H9 (cell line): ENCODE data around the gene CACNA2D3. TPM values are rescaled to one million over a fixed set of nuclear protein-coding genes. Genes with fewer than 3 reads are reported as not detected.

Experiments used
- DNase-seq: peaks from one replicate; pipeline ENCODE4 v3.0.0-alpha.2; 2017
- H2AFZ ChIP-seq: one replicate; pipeline ENCODE4 v1.6.1; 2013; ENCODE audit warnings: mild to moderate bottlenecking, low read length, control low read depth, moderate library complexity
- H2AK5ac ChIP-seq: 2 replicates; pipeline ENCODE4 v1.6.1; 2013; ENCODE audit warnings: low read length, control low read depth, mixed read lengths; ENCODE audit not compliant: insufficient read length
- H2BK120ac ChIP-seq: one replicate; pipeline ENCODE4 v1.6.1; 2013; ENCODE audit warnings: low read depth, mild to moderate bottlenecking, low read length, control low read depth, inconsistent platforms; ENCODE audit not compliant: poor library complexity, severe bottlenecking
- H2BK12ac ChIP-seq: 2 replicates; pipeline ENCODE4 v1.6.1; 2013; ENCODE audit warnings: low read length, control low read depth, mixed read lengths, low read depth; ENCODE audit not compliant: insufficient read length
- H2BK15ac ChIP-seq: 2 replicates; pipeline ENCODE4 v1.6.1; 2013; ENCODE audit warnings: low read depth, low read length, control low read depth
- H2BK20ac ChIP-seq: one replicate; pipeline ENCODE4 v1.6.1; 2013; ENCODE audit warnings: low read depth, mild to moderate bottlenecking, low read length, control low read depth, inconsistent platforms; ENCODE audit not compliant: poor library complexity, severe bottlenecking
- H2BK5ac ChIP-seq: 2 replicates; pipeline ENCODE4 v1.6.1; 2013; ENCODE audit warnings: low read length, control low read depth, mixed read lengths; ENCODE audit not compliant: insufficient read length
- H3K14ac ChIP-seq: 2 replicates; pipeline ENCODE4 v1.6.1; 2013; ENCODE audit warnings: low read length, control low read depth; ENCODE audit not compliant: insufficient read depth
- H3K18ac ChIP-seq: 2 replicates; pipeline ENCODE4 v1.6.1; 2013; ENCODE audit warnings: low read depth, mild to moderate bottlenecking, mixed read lengths, low read length, control low read depth; ENCODE audit not compliant: insufficient read length
- H3K23ac ChIP-seq: 2 replicates; pipeline ENCODE4 v1.6.1; 2013; ENCODE audit warnings: low read length, control low read depth, mixed read lengths, low read depth; ENCODE audit not compliant: insufficient read length
- H3K23me2 ChIP-seq: 2 replicates; pipeline ENCODE4 v1.6.1; 2013; ENCODE audit warnings: low read depth, mild to moderate bottlenecking, mixed read lengths, low read length, control low read depth; ENCODE audit not compliant: insufficient read length, poor library complexity, severe bottlenecking
- H3K27ac ChIP-seq: 2 replicates; pipeline ENCODE4 v1.5.1; 2013; ENCODE audit warnings: low read length, control low read depth, mixed read lengths, low read depth; ENCODE audit not compliant: insufficient read length
- H3K27me3 ChIP-seq: 2 replicates; pipeline ENCODE4 v1.6.1; 2013; ENCODE audit warnings: low read length, control low read depth, inconsistent platforms; ENCODE audit not compliant: insufficient read depth
- H3K4ac ChIP-seq: 2 replicates; pipeline ENCODE4 v1.6.1; 2013; ENCODE audit warnings: low read depth, mild to moderate bottlenecking, control low read depth, inconsistent platforms, low read length, moderate library complexity
- H3K4me1 ChIP-seq: 2 replicates; pipeline ENCODE4 v1.6.1; 2013; ENCODE audit warnings: low read length, control low read depth, inconsistent platforms; ENCODE audit not compliant: insufficient read depth
- H3K4me2 ChIP-seq: 2 replicates; pipeline ENCODE4 v1.6.1; 2013; ENCODE audit warnings: low read length, control low read depth, mixed read lengths; ENCODE audit not compliant: insufficient read length, insufficient read depth
- H3K56ac ChIP-seq: 2 replicates; pipeline ENCODE4 v1.6.1; 2013; ENCODE audit warnings: low read depth, mild to moderate bottlenecking, mixed read lengths, low read length, control low read depth; ENCODE audit not compliant: insufficient read length
- H3K79me1 ChIP-seq: 2 replicates; pipeline ENCODE4 v1.6.1; 2013; ENCODE audit warnings: low read depth, mild to moderate bottlenecking, moderate library complexity, low read length, control low read depth, inconsistent platforms; ENCODE audit not compliant: insufficient read depth, poor library complexity, severe bottlenecking
- H3K79me2 ChIP-seq: 2 replicates; pipeline ENCODE4 v1.6.1; 2013; ENCODE audit warnings: low read length, control low read depth, inconsistent platforms; ENCODE audit not compliant: insufficient read depth
- H3K9ac ChIP-seq: 2 replicates; pipeline ENCODE4 v1.6.1; 2013; ENCODE audit warnings: low read length, control low read depth, mixed read lengths; ENCODE audit not compliant: insufficient read length; ENCODE audit errors: extremely low read depth
- H3K9me3 ChIP-seq: one replicate; pipeline ENCODE4 v1.6.1; 2013; ENCODE audit warnings: low read depth, low read length, inconsistent platforms; ENCODE audit not compliant: control insufficient read depth
- H3T11ph ChIP-seq: one replicate; pipeline ENCODE4 v1.6.1; 2013; ENCODE audit warnings: mild to moderate bottlenecking, low read length, control low read depth, inconsistent platforms
- H4K20me1 ChIP-seq: one replicate; pipeline ENCODE4 v1.6.1; 2013; ENCODE audit not compliant: control insufficient read depth, insufficient read length, insufficient read depth
- H4K5ac ChIP-seq: 2 replicates; pipeline ENCODE4 v1.6.1; 2013; ENCODE audit warnings: low read depth, mild to moderate bottlenecking, mixed read lengths, low read length, control low read depth; ENCODE audit not compliant: insufficient read length
- H4K8ac ChIP-seq: replicated peaks from 2 replicates; pipeline ENCODE4 v1.6.1; 2013; ENCODE audit warnings: low read length, control low read depth, mixed read lengths, low read depth; ENCODE audit not compliant: insufficient read length
- H4K91ac ChIP-seq: 2 replicates; pipeline ENCODE4 v1.6.1; 2013; ENCODE audit warnings: low read depth, mild to moderate bottlenecking, moderate library complexity, mixed read lengths, low read length, control low read depth; ENCODE audit not compliant: insufficient read length
- H3K27ac Mint-ChIP-seq, 3 experiments: 2 replicates in 2 of 3; 3 replicates in 1 of 3; pipeline ENCODE4 v1.8.0; 2020 to 2021; ENCODE audit warnings: mixed read lengths in 3 of 3, mild to moderate bottlenecking in 1 of 3, moderate library complexity in 1 of 3
- H3K27me3 Mint-ChIP-seq: 2 replicates; pipeline ENCODE4 v1.8.0; 2021; ENCODE audit warnings: low read depth, mild to moderate bottlenecking, moderate library complexity, mixed read lengths
- H3K36me3 Mint-ChIP-seq, 3 experiments: 2 replicates in 2 of 3; 3 replicates in 1 of 3; pipeline ENCODE4 v1.8.0; 2020 to 2021; ENCODE audit warnings: low read depth in 3 of 3, mixed read lengths in 3 of 3; ENCODE audit not compliant: insufficient read depth in 1 of 3
- H3K4me1 Mint-ChIP-seq, 2 experiments: 2 replicates each; pipeline ENCODE4 v1.8.0; 2020; ENCODE audit warnings: mixed read lengths in 2 of 2
- H3K4me3 Mint-ChIP-seq, 2 experiments: 2 replicates in 1 of 2; 3 replicates in 1 of 2; pipeline ENCODE4 v1.8.0; 2020 to 2021; ENCODE audit warnings: mild to moderate bottlenecking in 2 of 2, mixed read lengths in 2 of 2, moderate library complexity in 1 of 2
- H3K9me3 Mint-ChIP-seq, 2 experiments: 2 replicates in 1 of 2; 3 replicates in 1 of 2; pipeline ENCODE4 v1.8.0; 2020; ENCODE audit warnings: mild to moderate bottlenecking in 2 of 2, mixed read lengths in 2 of 2, moderate library complexity in 1 of 2
- CTCF ChIP-seq: fragments of 200-600 bp; sonication (generic); conservative IDR thresholded peaks from 3 replicates; pipeline ENCODE4 v1.8.0; 2021; ENCODE audit warnings: antibody characterized with exemption, mild to moderate bottlenecking
- WGBS: extraction: QIAGEN DNeasy Blood & Tissue Kit; methylation state at CpG from one replicate; pipeline ENCODE4 v1.1.7; 2013; ENCODE audit warnings: missing lambda C conversion rate, low lambda C conversion rate, mixed read lengths; ENCODE audit not compliant: insufficient read length; ENCODE audit errors: extremely low coverage; 5-methylcytosine and 5-hydroxymethylcytosine counted together
- total RNA-seq: library from RNA; stranded (reverse); gene quantifications from 2 replicates; pipeline ENCODE4 v1.2.1, GENCODE V29; 2021

The CACNA2D3 gene
- total RNA-seq, 1 experiment from 2014 or later, result 3.2 TPM

- Histone ChIP-seq H3K23ac (no peak overlapping the region), H2BK5ac (no peak overlapping the region), H3K9me3 (no peaks in the 10 kb centered on the region), H4K91ac (no peak overlapping the region), H3K9ac (no peak overlapping the region), H2BK120ac (no peak overlapping the region), H3K79me1 (no peaks in the 10 kb centered on the region), H3K14ac (no peak overlapping the region; the same call in 1 of the 2 replicates), H2BK20ac (no peak overlapping the region), H3T11ph (no peak overlapping the region), H3K23me2 (no peaks in the 10 kb centered on the region), H3K79me2 (no peaks in the 10 kb centered on the region), H3K56ac (no peak overlapping the region), H2AFZ (peak overlapping the region; percentile 35), H3K27me3 (no peaks in the 10 kb centered on the region), H4K5ac (no peak overlapping the region), H3K4ac (no peak overlapping the region), H4K8ac (no peak overlapping the region), H3K4me1 (peaks cover 6% of the 10 kb centered on the region; the same call in 1 of the 2 replicates), H2BK12ac (peak overlapping the region; percentile 63), H3K4me2 (no peak overlapping the region), H3K27ac (no peak overlapping the region), H3K18ac (peak overlapping the region; percentile 83), H2BK15ac (no peak overlapping the region), H4K20me1 (no peaks in the 10 kb centered on the region), H2AK5ac (no peak overlapping the region)
- Mint-ChIP-seq H3K36me3 (no peaks in the 10 kb centered on the region), H3K27me3 (peaks cover 2% of the 10 kb centered on the region; the same call in 1 of the 2 replicates), H3K4me1 (peaks cover 38 to 40% of the 10 kb centered on the region in 2 experiments), H3K27ac (peak overlapping the region in 2 of 3 experiments; percentile 32 to 89; a peak in 3 of 7 replicates), H3K4me3 (no peak overlapping the region), H3K9me3 (no peaks in the 10 kb centered on the region; a peak in 1 of 5 replicates)
- peak; percentile 51 for DNase-seq
- whole genome bisulfite sequencing, result no CpG with 5 or more reads among the region's 8 CpGs
- TF ChIP-seq CTCF, result no peak
Observed at GRCh38 chr3:54344601-54345231, 222.4 kb downstream of the CACNA2D3 start.
